Fibroblast of lung (primary cell): ENCODE data around the gene DSG2.

Experiments used
- EZH2 ChIP-seq: IDR thresholded peaks from 2 replicates; pipeline ENCODE4 v1.5.1; 2012; ENCODE audit warnings: low read length, control low read depth, mild to moderate bottlenecking; ENCODE audit errors: missing control alignments
- TF ChIP-seq, protein P1 (sequence below), 2 donors: IDR thresholded peaks in 1 of 2; conservative IDR thresholded peaks in 1 of 2; 1 replicate in 1 of 2; 2 replicates in 1 of 2; pipeline ENCODE4 v1.5.1; 2011 to 2012; ENCODE audit warnings: low read length in 2 of 2, control low read depth in 1 of 2, inconsistent platforms in 1 of 2, low read depth in 1 of 2, mild to moderate bottlenecking in 1 of 2

DNA sequence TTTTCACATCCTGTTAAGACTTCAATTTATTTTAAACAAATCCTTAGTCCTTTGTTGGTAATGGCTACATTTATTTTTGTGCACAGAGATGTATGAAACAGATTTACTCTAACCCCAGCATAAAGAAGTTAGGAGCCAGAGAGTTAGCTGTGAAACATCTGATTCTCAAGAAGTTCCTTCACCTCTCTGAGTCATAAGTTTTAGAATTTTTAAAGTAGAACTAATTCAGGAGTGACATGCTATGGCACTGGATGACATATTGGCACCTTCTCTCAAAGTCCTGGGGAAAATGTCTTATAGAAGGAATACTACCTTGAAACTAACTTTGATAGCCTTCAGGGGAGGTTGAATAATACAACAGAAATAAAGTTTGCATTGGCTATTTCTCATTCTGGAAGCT is 6.4 kb upstream of the DSG2 start:
- TF ChIP-seq, protein P1, sequence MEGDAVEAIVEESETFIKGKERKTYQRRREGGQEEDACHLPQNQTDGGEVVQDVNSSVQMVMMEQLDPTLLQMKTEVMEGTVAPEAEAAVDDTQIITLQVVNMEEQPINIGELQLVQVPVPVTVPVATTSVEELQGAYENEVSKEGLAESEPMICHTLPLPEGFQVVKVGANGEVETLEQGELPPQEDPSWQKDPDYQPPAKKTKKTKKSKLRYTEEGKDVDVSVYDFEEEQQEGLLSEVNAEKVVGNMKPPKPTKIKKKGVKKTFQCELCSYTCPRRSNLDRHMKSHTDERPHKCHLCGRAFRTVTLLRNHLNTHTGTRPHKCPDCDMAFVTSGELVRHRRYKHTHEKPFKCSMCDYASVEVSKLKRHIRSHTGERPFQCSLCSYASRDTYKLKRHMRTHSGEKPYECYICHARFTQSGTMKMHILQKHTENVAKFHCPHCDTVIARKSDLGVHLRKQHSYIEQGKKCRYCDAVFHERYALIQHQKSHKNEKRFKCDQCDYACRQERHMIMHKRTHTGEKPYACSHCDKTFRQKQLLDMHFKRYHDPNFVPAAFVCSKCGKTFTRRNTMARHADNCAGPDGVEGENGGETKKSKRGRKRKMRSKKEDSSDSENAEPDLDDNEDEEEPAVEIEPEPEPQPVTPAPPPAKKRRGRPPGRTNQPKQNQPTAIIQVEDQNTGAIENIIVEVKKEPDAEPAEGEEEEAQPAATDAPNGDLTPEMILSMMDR (conservative IDR thresholded peaks at IDR 0.05 in 1 of 2, IDR thresholded peaks at IDR 0.05 in 1 of 2; ENCODE audit: low read depth in 1 of 2, low read length in 2 of 2) = no peak
- no peak for TF ChIP-seq EZH2
